GM12878 (cell line): Measurements from ENCODE around the gene TNF. TPM values are rescaled to one million over a fixed set of nuclear protein-coding genes. Genes with fewer than 3 reads are reported as not detected.

Experiments used
- ATF7 ChIP-seq: fragments of 450-650 bp; IDR thresholded peaks from 2 replicates; pipeline ENCODE4 v1.6.1; 2016; ENCODE audit warnings: low read depth, mild to moderate bottlenecking
- BMI1 ChIP-seq: fragments of 450-650 bp; IDR thresholded peaks from 2 replicates; pipeline ENCODE4 v1.6.1; 2016; ENCODE audit warnings: mild to moderate bottlenecking, moderate library complexity, borderline replicate concordance
- EED ChIP-seq: sonication (generic); IDR thresholded peaks from 2 replicates; pipeline ENCODE4 v1.6.1; 2016; ENCODE audit warnings: antibody characterized with exemption, low read depth
- EZH2 ChIP-seq: IDR thresholded peaks from 2 replicates; pipeline ENCODE4 v1.6.1; 2012; ENCODE audit warnings: low read depth, mild to moderate bottlenecking, control low read depth, inconsistent platforms, low read length, borderline replicate concordance; ENCODE audit not compliant: control insufficient read depth
- FOS ChIP-seq: IDR thresholded peaks from 3 replicates; pipeline ENCODE4 v1.6.1; 2011; ENCODE audit warnings: borderline replicate concordance; ENCODE audit not compliant: insufficient read length; ENCODE audit errors: extremely low read depth
- FOXK2 ChIP-seq: fragments of 450-650 bp; IDR thresholded peaks from 2 replicates; pipeline ENCODE4 v1.6.1; 2017; ENCODE audit warnings: mild to moderate bottlenecking, moderate library complexity
- GABPA ChIP-seq: IDR thresholded peaks from 2 replicates; pipeline ENCODE4 v1.6.1; 2014; ENCODE audit warnings: antibody characterized with exemption, low read depth, mild to moderate bottlenecking, inconsistent platforms
- HCFC1 ChIP-seq: fragments of 150-350 bp; IDR thresholded peaks from 2 replicates; pipeline ENCODE4 v1.6.1; 2014; ENCODE audit warnings: low read length
- HDGF ChIP-seq: fragments of 450-650 bp; IDR thresholded peaks from 2 replicates; pipeline ENCODE4 v1.6.1; 2016; ENCODE audit warnings: antibody characterized with exemption
- KLF5 ChIP-seq: fragments of 450-650 bp; IDR thresholded peaks from 2 replicates; pipeline ENCODE4 v1.6.1; 2014; ENCODE audit warnings: mild to moderate bottlenecking; ENCODE audit not compliant: partially characterized antibody
- MTA3 ChIP-seq: IDR thresholded peaks from 2 replicates; pipeline ENCODE4 v1.6.1; 2012; ENCODE audit warnings: low read length, inconsistent platforms, borderline replicate concordance
- MYB ChIP-seq: fragments of 150-350 bp; IDR thresholded peaks from 2 replicates; pipeline ENCODE4 v1.6.1; 2014; ENCODE audit warnings: mild to moderate bottlenecking, low read depth, low read length, borderline replicate concordance
- NBN ChIP-seq: fragments of 450-650 bp; IDR thresholded peaks from 2 replicates; pipeline ENCODE4 v1.6.1; 2016
- NFXL1 ChIP-seq: fragments of 450-650 bp; IDR thresholded peaks from 2 replicates; pipeline ENCODE4 v1.6.1; 2017; ENCODE audit warnings: antibody characterized with exemption, mild to moderate bottlenecking, borderline replicate concordance
- NR2C1 ChIP-seq: fragments of 450-650 bp; IDR thresholded peaks from 2 replicates; pipeline ENCODE4 v1.6.1; 2017; ENCODE audit warnings: antibody characterized with exemption, mild to moderate bottlenecking, moderate library complexity
- NRF1 ChIP-seq: conservative IDR thresholded peaks from 2 replicates; pipeline ENCODE4 v1.6.1; 2011; ENCODE audit warnings: mild to moderate bottlenecking, low read depth, low read length, improper control_type of control experiment
- PAX5 ChIP-seq: IDR thresholded peaks from 2 replicates; pipeline ENCODE4 v1.6.1; 2011; ENCODE audit warnings: low read depth, low read length, borderline replicate concordance
- PML ChIP-seq: IDR thresholded peaks from 2 replicates; pipeline ENCODE4 v1.6.1; 2012; ENCODE audit warnings: low read length, inconsistent platforms
- RUNX3 ChIP-seq: IDR thresholded peaks from 2 replicates; pipeline ENCODE4 v1.6.1; 2012; ENCODE audit warnings: low read length, inconsistent platforms
- SPI1 ChIP-seq: IDR thresholded peaks from 2 replicates; pipeline ENCODE4 v1.6.1; 2011; ENCODE audit warnings: low read depth, mild to moderate bottlenecking, low read length, moderate library complexity, borderline replicate concordance; ENCODE audit not compliant: insufficient read depth
- SREBF1 ChIP-seq: IDR thresholded peaks from 2 replicates; pipeline ENCODE4 v1.6.1; 2012; ENCODE audit warnings: mild to moderate bottlenecking, low read length
- STAT1 ChIP-seq: fragments of 450-650 bp; conservative IDR thresholded peaks from 2 replicates; pipeline ENCODE4 v1.6.1; 2014; ENCODE audit warnings: antibody characterized with exemption, mild to moderate bottlenecking
- TBL1XR1 ChIP-seq: IDR thresholded peaks from 2 replicates; pipeline ENCODE4 v1.6.1; 2012; ENCODE audit warnings: low read depth, low read length, improper control_type of control experiment
- YBX1 ChIP-seq: fragments of 450-650 bp; IDR thresholded peaks from 2 replicates; pipeline ENCODE4 v1.6.1; 2016; ENCODE audit warnings: antibody characterized with exemption
- ZZZ3 ChIP-seq: IDR thresholded peaks from 2 replicates; pipeline ENCODE4 v1.6.1; 2011; ENCODE audit warnings: low read depth; ENCODE audit not compliant: control insufficient read depth, insufficient read length
- polyA plus RNA-seq, 11 experiments: library from polyadenylated mRNA; depleted of rRNA in 4 of 11; unstranded in 6 of 11; stranded (reverse) in 5 of 11; fragments of >200 nt; fragmentation: Nextera tagmentation in 4 of 11; fragmentation: Illumina TruSeq in 1 of 11; extraction: Ambion mirVana in 4 of 11; extraction: Trizol in 1 of 11; gene quantifications; 1 replicate in 1 of 11; 2 replicates in 10 of 11; pipeline versions ENCODE4 v1.2.1 to v1.2.3, GENCODE V29; 2011 to 2016; ENCODE audit warnings: inconsistent platforms in 2 of 11, missing spikeins in 2 of 11, low read depth in 1 of 11
- total RNA-seq, 4 experiments: library from RNA; depleted of rRNA in 3 of 4; stranded (reverse); fragments of >200 nt in 3 of 4; fragmentation: Illumina TruSeq in 1 of 4; extraction: Trizol in 1 of 4; gene quantifications; 2 replicates each; pipeline versions ENCODE4 v1.2.1 to v1.2.3, GENCODE V29; 2013 to 2021
- TF ChIP-seq, protein P1 (sequence below): fragments of 450-650 bp; IDR thresholded peaks from 2 replicates; pipeline ENCODE4 v1.6.1; 2018; ENCODE audit warnings: borderline replicate concordance, mild to moderate bottlenecking; ENCODE audit not compliant: partially characterized antibody
- TF ChIP-seq, protein P2 (sequence below): fragments of 450-650 bp; IDR thresholded peaks from 2 replicates; pipeline ENCODE4 v1.6.1; 2016; ENCODE audit warnings: mild to moderate bottlenecking, moderate library complexity, borderline replicate concordance
- TF ChIP-seq, protein P3 (sequence below): IDR thresholded peaks from 2 replicates; pipeline ENCODE4 v1.6.1; 2011; ENCODE audit warnings: low read depth, mild to moderate bottlenecking, low read length, moderate library complexity, borderline replicate concordance; ENCODE audit errors: extremely low read depth

The TNF gene
- total and polyA plus RNA-seq, 10 of the 15 experiments (the other 5 are each of a cell fraction or from before 2014, with no cell fraction given): 18.0 to 94.8 (median 61.9) TPM

DNA sequence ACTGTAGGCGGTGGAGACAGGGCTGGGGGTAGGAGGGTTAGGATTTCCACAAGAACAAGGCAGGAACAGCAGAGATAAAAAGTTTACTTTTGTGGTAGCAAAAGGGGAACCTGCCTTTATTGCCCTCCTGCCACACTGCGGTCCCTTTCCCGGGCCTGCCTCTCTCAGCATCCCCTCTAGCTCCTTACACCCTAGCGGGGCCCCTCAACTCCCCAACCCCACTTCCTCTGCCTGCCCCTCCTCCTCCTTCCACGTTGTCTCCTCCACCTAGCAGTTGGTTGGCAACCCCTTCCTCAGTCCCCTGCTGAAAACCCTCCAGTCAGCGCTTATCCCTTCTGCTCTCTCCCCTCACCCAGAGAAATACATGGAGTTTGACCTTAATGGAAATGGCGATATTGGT is 40.4 kb downstream of the TNF start (continued):
- TF ChIP-seq NFXL1 (no peak), PML (no peak), EED (peak; percentile 60; the same call in 1 of the 2 replicates), MYB (no peak), HCFC1 (no peak), STAT1 (no peak), NR2C1 (no peak), BMI1 (no peak), NBN (peak; percentile 50), FOS (no peak), NRF1 (no peak), FOXK2 (no peak), HDGF (no peak), SPI1 (peak; percentile 70), MTA3 (no peak; the same call in 1 of the 2 replicates), ATF7 (peak; percentile 40; the same call in 1 of the 2 replicates), GABPA (no peak), SREBF1 (0 out of 2 replicates have a peak, but pooled peaks have one; percentile 17), RUNX3 (peak; percentile 61), EZH2 (no peak), PAX5 (no peak), ZZZ3 (no peak), KLF5 (no peak), TBL1XR1 (no peak), YBX1 (no peak)
- TF ChIP-seq, protein P1, sequence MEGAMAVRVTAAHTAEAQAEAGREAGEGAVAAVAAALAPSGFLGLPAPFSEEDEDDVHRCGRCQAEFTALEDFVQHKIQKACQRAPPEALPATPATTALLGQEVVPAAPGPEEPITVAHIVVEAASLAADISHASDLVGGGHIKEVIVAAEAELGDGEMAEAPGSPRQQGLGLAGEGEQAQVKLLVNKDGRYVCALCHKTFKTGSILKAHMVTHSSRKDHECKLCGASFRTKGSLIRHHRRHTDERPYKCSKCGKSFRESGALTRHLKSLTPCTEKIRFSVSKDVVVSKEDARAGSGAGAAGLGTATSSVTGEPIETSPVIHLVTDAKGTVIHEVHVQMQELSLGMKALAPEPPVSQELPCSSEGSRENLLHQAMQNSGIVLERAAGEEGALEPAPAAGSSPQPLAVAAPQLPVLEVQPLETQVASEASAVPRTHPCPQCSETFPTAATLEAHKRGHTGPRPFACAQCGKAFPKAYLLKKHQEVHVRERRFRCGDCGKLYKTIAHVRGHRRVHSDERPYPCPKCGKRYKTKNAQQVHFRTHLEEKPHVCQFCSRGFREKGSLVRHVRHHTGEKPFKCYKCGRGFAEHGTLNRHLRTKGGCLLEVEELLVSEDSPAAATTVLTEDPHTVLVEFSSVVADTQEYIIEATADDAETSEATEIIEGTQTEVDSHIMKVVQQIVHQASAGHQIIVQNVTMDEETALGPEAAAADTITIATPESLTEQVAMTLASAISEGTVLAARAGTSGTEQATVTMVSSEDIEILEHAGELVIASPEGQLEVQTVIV: no peak
- TF ChIP-seq, protein P2, sequence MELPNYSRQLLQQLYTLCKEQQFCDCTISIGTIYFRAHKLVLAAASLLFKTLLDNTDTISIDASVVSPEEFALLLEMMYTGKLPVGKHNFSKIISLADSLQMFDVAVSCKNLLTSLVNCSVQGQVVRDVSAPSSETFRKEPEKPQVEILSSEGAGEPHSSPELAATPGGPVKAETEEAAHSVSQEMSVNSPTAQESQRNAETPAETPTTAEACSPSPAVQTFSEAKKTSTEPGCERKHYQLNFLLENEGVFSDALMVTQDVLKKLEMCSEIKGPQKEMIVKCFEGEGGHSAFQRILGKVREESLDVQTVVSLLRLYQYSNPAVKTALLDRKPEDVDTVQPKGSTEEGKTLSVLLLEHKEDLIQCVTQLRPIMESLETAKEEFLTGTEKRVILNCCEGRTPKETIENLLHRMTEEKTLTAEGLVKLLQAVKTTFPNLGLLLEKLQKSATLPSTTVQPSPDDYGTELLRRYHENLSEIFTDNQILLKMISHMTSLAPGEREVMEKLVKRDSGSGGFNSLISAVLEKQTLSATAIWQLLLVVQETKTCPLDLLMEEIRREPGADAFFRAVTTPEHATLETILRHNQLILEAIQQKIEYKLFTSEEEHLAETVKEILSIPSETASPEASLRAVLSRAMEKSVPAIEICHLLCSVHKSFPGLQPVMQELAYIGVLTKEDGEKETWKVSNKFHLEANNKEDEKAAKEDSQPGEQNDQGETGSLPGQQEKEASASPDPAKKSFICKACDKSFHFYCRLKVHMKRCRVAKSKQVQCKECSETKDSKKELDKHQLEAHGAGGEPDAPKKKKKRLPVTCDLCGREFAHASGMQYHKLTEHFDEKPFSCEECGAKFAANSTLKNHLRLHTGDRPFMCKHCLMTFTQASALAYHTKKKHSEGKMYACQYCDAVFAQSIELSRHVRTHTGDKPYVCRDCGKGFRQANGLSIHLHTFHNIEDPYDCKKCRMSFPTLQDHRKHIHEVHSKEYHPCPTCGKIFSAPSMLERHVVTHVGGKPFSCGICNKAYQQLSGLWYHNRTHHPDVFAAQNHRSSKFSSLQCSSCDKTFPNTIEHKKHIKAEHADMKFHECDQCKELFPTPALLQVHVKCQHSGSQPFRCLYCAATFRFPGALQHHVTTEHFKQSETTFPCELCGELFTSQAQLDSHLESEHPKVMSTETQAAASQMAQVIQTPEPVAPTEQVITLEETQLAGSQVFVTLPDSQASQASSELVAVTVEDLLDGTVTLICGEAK: no peak
- TF ChIP-seq, protein P3, sequence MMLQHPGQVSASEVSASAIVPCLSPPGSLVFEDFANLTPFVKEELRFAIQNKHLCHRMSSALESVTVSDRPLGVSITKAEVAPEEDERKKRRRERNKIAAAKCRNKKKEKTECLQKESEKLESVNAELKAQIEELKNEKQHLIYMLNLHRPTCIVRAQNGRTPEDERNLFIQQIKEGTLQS: no peak
